Measurements from ENCODE around the gene CAPN2.

DNA sequence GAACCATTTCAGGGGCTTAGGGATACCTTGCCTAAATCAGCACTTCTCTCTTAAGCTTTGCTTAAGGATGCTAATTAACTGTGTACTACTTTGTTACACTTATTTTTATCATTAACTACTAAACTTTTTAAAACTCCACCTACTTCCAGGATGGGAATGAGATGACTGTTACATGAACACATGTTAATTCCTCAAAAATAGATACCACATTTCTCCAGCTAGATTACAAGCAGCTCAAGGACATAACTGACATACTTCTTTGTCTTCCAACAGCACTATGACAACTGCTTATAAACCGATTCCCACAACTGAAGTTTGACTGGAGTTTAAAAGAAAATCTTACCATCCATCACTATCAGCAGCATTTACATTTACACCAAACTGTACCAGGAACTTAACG lies 79.7 kb downstream of the CAPN2 start:
- TF ChIP-seq, protein P1, sequence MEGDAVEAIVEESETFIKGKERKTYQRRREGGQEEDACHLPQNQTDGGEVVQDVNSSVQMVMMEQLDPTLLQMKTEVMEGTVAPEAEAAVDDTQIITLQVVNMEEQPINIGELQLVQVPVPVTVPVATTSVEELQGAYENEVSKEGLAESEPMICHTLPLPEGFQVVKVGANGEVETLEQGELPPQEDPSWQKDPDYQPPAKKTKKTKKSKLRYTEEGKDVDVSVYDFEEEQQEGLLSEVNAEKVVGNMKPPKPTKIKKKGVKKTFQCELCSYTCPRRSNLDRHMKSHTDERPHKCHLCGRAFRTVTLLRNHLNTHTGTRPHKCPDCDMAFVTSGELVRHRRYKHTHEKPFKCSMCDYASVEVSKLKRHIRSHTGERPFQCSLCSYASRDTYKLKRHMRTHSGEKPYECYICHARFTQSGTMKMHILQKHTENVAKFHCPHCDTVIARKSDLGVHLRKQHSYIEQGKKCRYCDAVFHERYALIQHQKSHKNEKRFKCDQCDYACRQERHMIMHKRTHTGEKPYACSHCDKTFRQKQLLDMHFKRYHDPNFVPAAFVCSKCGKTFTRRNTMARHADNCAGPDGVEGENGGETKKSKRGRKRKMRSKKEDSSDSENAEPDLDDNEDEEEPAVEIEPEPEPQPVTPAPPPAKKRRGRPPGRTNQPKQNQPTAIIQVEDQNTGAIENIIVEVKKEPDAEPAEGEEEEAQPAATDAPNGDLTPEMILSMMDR (IDR thresholded peaks at IDR 0.05) = no peak
- TF ChIP-seq EZH2 (IDR thresholded peaks at IDR 0.05; ENCODE audit: borderline replicate concordance, insufficient read depth, low read depth, low read length, poor library complexity, severe bottlenecking) = no peak
